A673 (cell line): ENCODE data around the gene EHD3.

Experiments used
- EZH2 ChIP-seq: fragments of 200-600 bp; sonication (generic); IDR thresholded peaks from 2 replicates; pipeline ENCODE4 v1.6.1; 2017; ENCODE audit warnings: borderline replicate concordance, low read depth, mild to moderate bottlenecking, mixed read lengths, antibody characterized with exemption, low read length; ENCODE audit not compliant: poor library complexity, severe bottlenecking
- TF ChIP-seq, protein P1 (sequence below): fragments of 300-800, 200-600 bp; sonication (generic); conservative IDR thresholded peaks from 2 replicates; pipeline ENCODE4 v1.5.1; 2017; ENCODE audit warnings: low read depth, mild to moderate bottlenecking, antibody characterized with exemption, low read length, moderate library complexity, mixed read lengths

DNA sequence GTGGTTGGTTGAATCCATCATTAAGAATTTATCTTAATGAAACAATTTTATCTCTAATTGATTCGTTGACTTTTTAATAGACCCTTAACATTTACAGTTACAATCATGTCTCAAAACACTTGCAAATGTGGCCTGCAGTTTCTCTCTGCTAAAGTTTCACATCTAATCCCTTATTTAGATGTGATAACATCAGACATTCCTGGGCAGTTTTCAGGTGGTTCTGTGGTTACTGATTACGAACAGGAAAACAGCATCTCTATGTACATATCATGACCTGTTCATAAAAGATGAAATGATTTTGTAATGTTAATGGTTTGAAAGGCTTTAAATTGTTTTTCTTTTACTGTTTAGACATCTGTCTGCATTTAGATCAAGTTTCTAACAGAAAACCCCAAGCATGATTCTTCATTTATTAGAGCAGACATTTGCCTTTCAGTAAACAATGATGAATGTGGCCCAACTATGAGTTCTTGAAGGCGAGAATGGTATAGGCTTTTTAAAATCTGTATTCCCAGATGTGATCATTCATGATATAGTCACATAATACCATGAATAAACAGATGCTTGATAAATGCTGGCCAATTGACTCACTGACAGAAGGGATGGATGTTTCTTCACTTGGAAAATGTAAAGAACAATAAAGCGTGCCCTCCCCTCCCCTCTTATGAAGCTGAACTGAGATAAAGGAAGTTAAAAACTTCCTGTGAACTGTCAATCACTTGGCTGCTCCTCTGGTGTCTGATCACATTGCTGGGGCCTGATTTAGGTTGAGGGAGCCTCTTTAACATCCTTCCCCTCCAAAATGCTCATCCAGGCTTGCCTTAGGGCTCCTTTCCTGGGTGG lies 20.1 kb upstream of the EHD3 start:
- TF ChIP-seq EZH2, result no peak
- TF ChIP-seq, protein P1, sequence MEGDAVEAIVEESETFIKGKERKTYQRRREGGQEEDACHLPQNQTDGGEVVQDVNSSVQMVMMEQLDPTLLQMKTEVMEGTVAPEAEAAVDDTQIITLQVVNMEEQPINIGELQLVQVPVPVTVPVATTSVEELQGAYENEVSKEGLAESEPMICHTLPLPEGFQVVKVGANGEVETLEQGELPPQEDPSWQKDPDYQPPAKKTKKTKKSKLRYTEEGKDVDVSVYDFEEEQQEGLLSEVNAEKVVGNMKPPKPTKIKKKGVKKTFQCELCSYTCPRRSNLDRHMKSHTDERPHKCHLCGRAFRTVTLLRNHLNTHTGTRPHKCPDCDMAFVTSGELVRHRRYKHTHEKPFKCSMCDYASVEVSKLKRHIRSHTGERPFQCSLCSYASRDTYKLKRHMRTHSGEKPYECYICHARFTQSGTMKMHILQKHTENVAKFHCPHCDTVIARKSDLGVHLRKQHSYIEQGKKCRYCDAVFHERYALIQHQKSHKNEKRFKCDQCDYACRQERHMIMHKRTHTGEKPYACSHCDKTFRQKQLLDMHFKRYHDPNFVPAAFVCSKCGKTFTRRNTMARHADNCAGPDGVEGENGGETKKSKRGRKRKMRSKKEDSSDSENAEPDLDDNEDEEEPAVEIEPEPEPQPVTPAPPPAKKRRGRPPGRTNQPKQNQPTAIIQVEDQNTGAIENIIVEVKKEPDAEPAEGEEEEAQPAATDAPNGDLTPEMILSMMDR, result no peak
